HEK293 (cell line): ENCODE results near the gene RBPJ.
A peak's percentile ranks its signal among the peaks of the same experiment; 100 is the strongest.

Experiments used
- CTCF ChIA-PET: fragments of 350-600 bp; formaldehyde crosslinking; extraction: SDS; loops from one replicate; lab custom pipeline; 2021; ENCODE audit warnings: antibody characterized with exemption; lab: Yijun Ruan, JAX
- POLR2A ChIA-PET: fragments of 300-600 bp; formaldehyde crosslinking; extraction: SDS; loops from one replicate; lab custom pipeline; 2020; ENCODE audit warnings: antibody characterized with exemption, inconsistent platforms; lab: Yijun Ruan, JAX
- H3K27ac ChIP-seq: fragments of 200-500 bp; sonication (Bioruptor generic); 2 replicates; pipeline ENCODE4 v1.5.1; 2014; ENCODE audit warnings: low read depth, low read length, control low read depth, inconsistent platforms; ENCODE audit errors: extremely low read depth
- H3K36me3 ChIP-seq, 2 experiments: fragments of 200-500 bp in 1 of 2; sonication (Bioruptor generic) in 1 of 2; 1 replicate in 1 of 2; 2 replicates in 1 of 2; pipeline ENCODE4 v1.5.1; 2014 to 2017; ENCODE audit warnings: inconsistent platforms in 2 of 2, low read length in 2 of 2; ENCODE audit not compliant: control insufficient read depth in 2 of 2, insufficient read depth in 1 of 2
- H3K4me1 ChIP-seq: fragments of 200-500 bp; sonication (Bioruptor generic); 2 replicates; pipeline ENCODE4 v1.5.1; 2014; ENCODE audit warnings: mild to moderate bottlenecking, low read length, inconsistent platforms; ENCODE audit not compliant: control insufficient read depth, insufficient read depth
- H3K4me3 ChIP-seq: 2 replicates; pipeline ENCODE4 v1.5.1; 2011; ENCODE audit warnings: low read depth, mild to moderate bottlenecking, control low read depth, low read length, moderate library complexity
- H3K9me3 ChIP-seq: fragments of 200-500 bp; sonication (Bioruptor generic); 2 replicates; pipeline ENCODE4 v1.5.1; 2014; ENCODE audit warnings: low read depth, low read length, inconsistent platforms; ENCODE audit not compliant: control insufficient read depth, insufficient read depth
- GLIS1 ChIP-seq: fragments of 450-650 bp; formaldehyde crosslinking; IDR thresholded peaks from 2 replicates; pipeline ENCODE4 v1.5.1; 2016; ENCODE audit warnings: missing biosample characterization, missing genetic modification characterization
- GLIS2 ChIP-seq: fragments of 450-650 bp; formaldehyde crosslinking; IDR thresholded peaks from 2 replicates; pipeline ENCODE4 v1.5.1; 2016; ENCODE audit warnings: missing biosample characterization, missing genetic modification characterization
- HOXA7 ChIP-seq: sonication (generic); formaldehyde crosslinking; IDR thresholded peaks from 2 replicates; pipeline ENCODE4 v1.8.1; 2022; ENCODE audit warnings: missing genetic modification reagents, borderline replicate concordance
- OSR2 ChIP-seq: fragments of 450-650 bp; formaldehyde crosslinking; IDR thresholded peaks from 2 replicates; pipeline ENCODE4 v1.5.1; 2016; ENCODE audit warnings: missing biosample characterization, missing genetic modification characterization
- SP7 ChIP-seq: fragments of 450-650 bp; formaldehyde crosslinking; IDR thresholded peaks from 2 replicates; pipeline ENCODE4 v1.5.1; 2016; ENCODE audit warnings: missing biosample characterization, missing genetic modification characterization
- TCF7L2 ChIP-seq: IDR thresholded peaks from 2 replicates; pipeline ENCODE4 v1.6.1; 2011; ENCODE audit warnings: low read depth, mild to moderate bottlenecking, inconsistent platforms, low read length, moderate library complexity, borderline replicate concordance
- ZBTB17 ChIP-seq: fragments of 450-650 bp; formaldehyde crosslinking; IDR thresholded peaks from 2 replicates; pipeline ENCODE4 v1.5.1; 2016; ENCODE audit warnings: missing biosample characterization, missing genetic modification characterization
- ZBTB48 ChIP-seq: fragments of 450-650 bp; formaldehyde crosslinking; IDR thresholded peaks from 2 replicates; pipeline ENCODE4 v1.5.1; 2016; ENCODE audit warnings: missing biosample characterization, missing genetic modification characterization
- ZFHX2 ChIP-seq: fragments of 450-650 bp; formaldehyde crosslinking; conservative IDR thresholded peaks from 2 replicates; pipeline ENCODE4 v1.5.1; 2016; ENCODE audit warnings: missing biosample characterization, missing genetic modification characterization
- ZIC2 ChIP-seq: fragments of 450-650 bp; formaldehyde crosslinking; IDR thresholded peaks from 2 replicates; pipeline ENCODE4 v1.5.1; 2016; ENCODE audit warnings: missing biosample characterization, missing genetic modification characterization
- ZNF121 ChIP-seq: fragments of 450-650 bp; formaldehyde crosslinking; IDR thresholded peaks from 2 replicates; pipeline ENCODE4 v1.5.1; 2016; ENCODE audit warnings: missing biosample characterization, missing genetic modification characterization
- ZNF433 ChIP-seq: fragments of 450-650 bp; formaldehyde crosslinking; IDR thresholded peaks from 2 replicates; pipeline ENCODE4 v1.5.1; 2016; ENCODE audit warnings: missing biosample characterization, missing genetic modification characterization, low read depth
- ZNF549 ChIP-seq: fragments of 450-650 bp; IDR thresholded peaks from 2 replicates; pipeline ENCODE4 v1.5.1; 2018; ENCODE audit warnings: missing biosample characterization, missing genetic modification characterization, mild to moderate bottlenecking, inconsistent platforms, moderate library complexity
- ZNF585B ChIP-seq: fragments of 450-650 bp; formaldehyde crosslinking; IDR thresholded peaks from 2 replicates; pipeline ENCODE4 v1.5.1; 2016; ENCODE audit warnings: missing biosample characterization, missing genetic modification characterization
- ZNF658 ChIP-seq: fragments of 450-650 bp; formaldehyde crosslinking; IDR thresholded peaks from 2 replicates; pipeline ENCODE4; 2016; ENCODE audit warnings: missing biosample characterization, missing genetic modification characterization
- ZNF830 ChIP-seq: fragments of 450-650 bp; IDR thresholded peaks from 2 replicates; pipeline ENCODE4 v1.5.0; 2018; ENCODE audit warnings: missing biosample characterization, missing genetic modification characterization, low read depth, mild to moderate bottlenecking, moderate library complexity
- ZSCAN30 ChIP-seq: fragments of 450-650 bp; IDR thresholded peaks from 2 replicates; pipeline ENCODE4 v1.5.1; 2018; ENCODE audit warnings: missing biosample characterization, mild to moderate bottlenecking, missing genetic modification characterization, moderate library complexity
- TF ChIP-seq, protein P1 (sequence below): fragments of 450-650 bp; formaldehyde crosslinking; IDR thresholded peaks from 2 replicates; pipeline ENCODE4 v1.5.1; 2017; ENCODE audit warnings: missing biosample characterization, missing genetic modification characterization
- TF ChIP-seq, protein P2 (sequence below): fragments of 450-650 bp; IDR thresholded peaks from 2 replicates; pipeline ENCODE4 v1.5.1; 2018; ENCODE audit warnings: missing biosample characterization, missing genetic modification characterization
- TF ChIP-seq, protein P3 (sequence below): fragments of 450-650 bp; formaldehyde crosslinking; IDR thresholded peaks from 2 replicates; pipeline ENCODE4 v1.5.1; 2017; ENCODE audit warnings: missing biosample characterization, missing genetic modification characterization
- TF ChIP-seq, protein P4 (sequence below): fragments of 450-650 bp; formaldehyde crosslinking; IDR thresholded peaks from 2 replicates; pipeline ENCODE4 v1.5.1; 2016; ENCODE audit warnings: missing biosample characterization, missing genetic modification characterization
- TF ChIP-seq, protein P5 (sequence below): fragments of 450-650 bp; IDR thresholded peaks from 2 replicates; pipeline ENCODE4 v1.5.1; 2018; ENCODE audit warnings: missing biosample characterization, mild to moderate bottlenecking, missing genetic modification characterization
- TF ChIP-seq, protein P6 (sequence below): fragments of 450-650 bp; formaldehyde crosslinking; IDR thresholded peaks from 2 replicates; pipeline ENCODE4 v1.5.1; 2016; ENCODE audit warnings: missing biosample characterization, missing genetic modification characterization, borderline replicate concordance
- TF ChIP-seq, protein P7 (sequence below): fragments of 450-650 bp; formaldehyde crosslinking; IDR thresholded peaks from 2 replicates; pipeline ENCODE4; 2016; ENCODE audit warnings: missing biosample characterization, missing genetic modification characterization
- TF ChIP-seq, protein P8 (sequence below): fragments of 450-650 bp; formaldehyde crosslinking; IDR thresholded peaks from 2 replicates; pipeline ENCODE4 v1.5.1; 2016; ENCODE audit warnings: missing biosample characterization, missing genetic modification characterization

The RBPJ gene

DNA sequence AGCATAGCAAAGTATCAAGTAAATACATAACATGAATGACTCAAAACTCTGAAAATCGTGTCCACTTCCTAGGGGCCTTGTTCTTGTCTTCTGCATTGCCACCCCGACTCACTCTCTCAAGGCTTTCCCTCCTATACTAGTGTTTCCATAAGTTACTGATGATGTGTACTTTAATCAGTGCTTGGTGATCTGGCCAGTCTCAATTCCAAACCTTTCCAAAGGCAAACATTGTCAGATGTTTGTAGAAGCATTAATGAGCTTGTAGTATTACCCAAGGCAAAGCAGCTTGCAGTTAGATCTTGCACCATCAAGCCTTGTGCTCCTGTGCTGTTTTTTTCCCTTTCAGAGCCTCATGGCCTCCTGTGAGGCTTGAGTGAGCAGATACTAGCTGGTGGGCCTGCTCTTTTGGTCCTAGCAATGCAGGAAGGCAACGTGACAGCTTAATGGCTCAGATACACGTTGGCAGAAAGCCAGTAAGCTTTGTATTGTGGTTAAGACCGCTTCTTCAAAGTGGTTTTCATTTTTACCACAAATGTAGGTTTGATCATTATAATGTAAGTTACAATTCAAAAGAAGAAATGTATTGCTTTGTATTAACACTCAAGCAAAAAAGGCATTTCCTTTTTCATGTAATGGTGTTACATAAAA, 51.8 kb downstream of the RBPJ start (continued):
- TF ChIP-seq OSR2 (tag by site-specific recombination), result 0 out of 2 replicates have a peak, but pooled peaks have one; percentile 13
- TF ChIP-seq, protein P1, sequence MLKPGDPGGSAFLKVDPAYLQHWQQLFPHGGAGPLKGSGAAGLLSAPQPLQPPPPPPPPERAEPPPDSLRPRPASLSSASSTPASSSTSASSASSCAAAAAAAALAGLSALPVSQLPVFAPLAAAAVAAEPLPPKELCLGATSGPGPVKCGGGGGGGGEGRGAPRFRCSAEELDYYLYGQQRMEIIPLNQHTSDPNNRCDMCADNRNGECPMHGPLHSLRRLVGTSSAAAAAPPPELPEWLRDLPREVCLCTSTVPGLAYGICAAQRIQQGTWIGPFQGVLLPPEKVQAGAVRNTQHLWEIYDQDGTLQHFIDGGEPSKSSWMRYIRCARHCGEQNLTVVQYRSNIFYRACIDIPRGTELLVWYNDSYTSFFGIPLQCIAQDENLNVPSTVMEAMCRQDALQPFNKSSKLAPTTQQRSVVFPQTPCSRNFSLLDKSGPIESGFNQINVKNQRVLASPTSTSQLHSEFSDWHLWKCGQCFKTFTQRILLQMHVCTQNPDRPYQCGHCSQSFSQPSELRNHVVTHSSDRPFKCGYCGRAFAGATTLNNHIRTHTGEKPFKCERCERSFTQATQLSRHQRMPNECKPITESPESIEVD (tag by site-specific recombination), result 0 out of 2 replicates have a peak, but pooled peaks have one; percentile 60
- TF ChIP-seq ZSCAN30, result no peak
- peak; percentile 25; the same call in 1 of the 2 replicates for TF ChIP-seq ZIC2 (tag by site-specific recombination)
- no peak for TF ChIP-seq ZBTB48
- TF ChIP-seq GLIS1 (tag by site-specific recombination), result peak; percentile 42; the same call in 1 of the 2 replicates
- peak; percentile 70 for TF ChIP-seq ZBTB17
- TF ChIP-seq, protein P2, sequence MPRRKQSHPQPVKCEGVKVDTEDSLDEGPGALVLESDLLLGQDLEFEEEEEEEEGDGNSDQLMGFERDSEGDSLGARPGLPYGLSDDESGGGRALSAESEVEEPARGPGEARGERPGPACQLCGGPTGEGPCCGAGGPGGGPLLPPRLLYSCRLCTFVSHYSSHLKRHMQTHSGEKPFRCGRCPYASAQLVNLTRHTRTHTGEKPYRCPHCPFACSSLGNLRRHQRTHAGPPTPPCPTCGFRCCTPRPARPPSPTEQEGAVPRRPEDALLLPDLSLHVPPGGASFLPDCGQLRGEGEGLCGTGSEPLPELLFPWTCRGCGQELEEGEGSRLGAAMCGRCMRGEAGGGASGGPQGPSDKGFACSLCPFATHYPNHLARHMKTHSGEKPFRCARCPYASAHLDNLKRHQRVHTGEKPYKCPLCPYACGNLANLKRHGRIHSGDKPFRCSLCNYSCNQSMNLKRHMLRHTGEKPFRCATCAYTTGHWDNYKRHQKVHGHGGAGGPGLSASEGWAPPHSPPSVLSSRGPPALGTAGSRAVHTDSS (tag by site-specific recombination), result no peak
- TF ChIP-seq, protein P3, sequence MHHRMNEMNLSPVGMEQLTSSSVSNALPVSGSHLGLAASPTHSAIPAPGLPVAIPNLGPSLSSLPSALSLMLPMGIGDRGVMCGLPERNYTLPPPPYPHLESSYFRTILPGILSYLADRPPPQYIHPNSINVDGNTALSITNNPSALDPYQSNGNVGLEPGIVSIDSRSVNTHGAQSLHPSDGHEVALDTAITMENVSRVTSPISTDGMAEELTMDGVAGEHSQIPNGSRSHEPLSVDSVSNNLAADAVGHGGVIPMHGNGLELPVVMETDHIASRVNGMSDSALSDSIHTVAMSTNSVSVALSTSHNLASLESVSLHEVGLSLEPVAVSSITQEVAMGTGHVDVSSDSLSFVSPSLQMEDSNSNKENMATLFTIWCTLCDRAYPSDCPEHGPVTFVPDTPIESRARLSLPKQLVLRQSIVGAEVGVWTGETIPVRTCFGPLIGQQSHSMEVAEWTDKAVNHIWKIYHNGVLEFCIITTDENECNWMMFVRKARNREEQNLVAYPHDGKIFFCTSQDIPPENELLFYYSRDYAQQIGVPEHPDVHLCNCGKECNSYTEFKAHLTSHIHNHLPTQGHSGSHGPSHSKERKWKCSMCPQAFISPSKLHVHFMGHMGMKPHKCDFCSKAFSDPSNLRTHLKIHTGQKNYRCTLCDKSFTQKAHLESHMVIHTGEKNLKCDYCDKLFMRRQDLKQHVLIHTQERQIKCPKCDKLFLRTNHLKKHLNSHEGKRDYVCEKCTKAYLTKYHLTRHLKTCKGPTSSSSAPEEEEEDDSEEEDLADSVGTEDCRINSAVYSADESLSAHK (tag by site-specific recombination), result no peak
- TF ChIP-seq TCF7L2, result no peak; the same call in 1 of the 2 replicates
- TF ChIP-seq HOXA7 (CRISPR knock-in tag), result no peak
- TF ChIP-seq ZNF585B (tag by site-specific recombination), result no peak
- no peak for TF ChIP-seq ZNF121 (tag by site-specific recombination)
- TF ChIP-seq, protein P4, sequence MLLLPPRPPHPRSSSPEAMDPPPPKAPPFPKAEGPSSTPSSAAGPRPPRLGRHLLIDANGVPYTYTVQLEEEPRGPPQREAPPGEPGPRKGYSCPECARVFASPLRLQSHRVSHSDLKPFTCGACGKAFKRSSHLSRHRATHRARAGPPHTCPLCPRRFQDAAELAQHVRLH, result no peak
- TF ChIP-seq, protein P5, sequence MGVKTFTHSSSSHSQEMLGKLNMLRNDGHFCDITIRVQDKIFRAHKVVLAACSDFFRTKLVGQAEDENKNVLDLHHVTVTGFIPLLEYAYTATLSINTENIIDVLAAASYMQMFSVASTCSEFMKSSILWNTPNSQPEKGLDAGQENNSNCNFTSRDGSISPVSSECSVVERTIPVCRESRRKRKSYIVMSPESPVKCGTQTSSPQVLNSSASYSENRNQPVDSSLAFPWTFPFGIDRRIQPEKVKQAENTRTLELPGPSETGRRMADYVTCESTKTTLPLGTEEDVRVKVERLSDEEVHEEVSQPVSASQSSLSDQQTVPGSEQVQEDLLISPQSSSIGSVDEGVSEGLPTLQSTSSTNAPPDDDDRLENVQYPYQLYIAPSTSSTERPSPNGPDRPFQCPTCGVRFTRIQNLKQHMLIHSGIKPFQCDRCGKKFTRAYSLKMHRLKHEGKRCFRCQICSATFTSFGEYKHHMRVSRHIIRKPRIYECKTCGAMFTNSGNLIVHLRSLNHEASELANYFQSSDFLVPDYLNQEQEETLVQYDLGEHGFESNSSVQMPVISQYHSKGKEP (tag by site-specific recombination), result 0 out of 2 replicates have a peak, but pooled peaks have one; percentile 10
- TF ChIP-seq, protein P6, sequence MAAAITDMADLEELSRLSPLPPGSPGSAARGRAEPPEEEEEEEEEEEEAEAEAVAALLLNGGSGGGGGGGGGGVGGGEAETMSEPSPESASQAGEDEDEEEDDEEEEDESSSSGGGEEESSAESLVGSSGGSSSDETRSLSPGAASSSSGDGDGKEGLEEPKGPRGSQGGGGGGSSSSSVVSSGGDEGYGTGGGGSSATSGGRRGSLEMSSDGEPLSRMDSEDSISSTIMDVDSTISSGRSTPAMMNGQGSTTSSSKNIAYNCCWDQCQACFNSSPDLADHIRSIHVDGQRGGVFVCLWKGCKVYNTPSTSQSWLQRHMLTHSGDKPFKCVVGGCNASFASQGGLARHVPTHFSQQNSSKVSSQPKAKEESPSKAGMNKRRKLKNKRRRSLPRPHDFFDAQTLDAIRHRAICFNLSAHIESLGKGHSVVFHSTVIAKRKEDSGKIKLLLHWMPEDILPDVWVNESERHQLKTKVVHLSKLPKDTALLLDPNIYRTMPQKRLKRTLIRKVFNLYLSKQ, result no peak

DNA sequence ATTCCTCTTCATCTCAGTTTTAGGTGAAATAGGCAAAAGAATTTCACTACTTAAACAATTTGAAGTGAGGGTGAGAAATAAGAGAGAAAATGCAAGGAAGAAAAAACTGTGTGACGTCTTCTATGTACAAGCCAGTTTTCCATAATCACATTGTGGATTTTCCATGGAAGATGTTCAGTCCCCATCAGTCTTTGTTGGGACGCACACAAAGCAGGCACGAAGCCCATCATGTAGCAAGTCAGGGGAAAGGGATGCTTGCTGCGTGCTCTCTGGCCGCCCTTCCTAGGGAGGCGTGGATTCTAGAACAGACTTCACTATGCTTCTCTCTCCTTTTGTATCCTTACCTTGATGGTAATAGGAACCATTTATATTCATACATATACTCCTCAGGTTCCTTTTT, 54.7 kb downstream of the RBPJ start:
- no peaks in the 10 kb centered on the region for H3K9me3 ChIP-seq
- ChIA-PET POLR2A (no interaction called here), CTCF (interaction anchor here (0.6 to 1.2 kb wide), 3 partner anchors 29 to 47 kb away, joined by 3 to 5 read pairs (median 3); no protein-coding TSS in a partner anchor)
- H3K36me3 ChIP-seq, result no peaks in the 10 kb centered on the region
- peaks cover 10% of the 10 kb centered on the region for H3K4me1 ChIP-seq
- no peak overlapping the region for H3K4me3 ChIP-seq
- no peak overlapping the region for H3K27ac ChIP-seq
- TF ChIP-seq ZNF658 (no peak), ZBTB48 (no peak), ZNF830 (tag by site-specific recombination) (no peak), ZNF433 (tag by site-specific recombination) (no peak), GLIS2 (tag by site-specific recombination) (no peak), ZNF549 (tag by site-specific recombination) (no peak), ZIC2 (tag by site-specific recombination) (no peak), ZFHX2 (no peak), SP7 (tag by site-specific recombination) (no peak)
- TF ChIP-seq, protein P7, sequence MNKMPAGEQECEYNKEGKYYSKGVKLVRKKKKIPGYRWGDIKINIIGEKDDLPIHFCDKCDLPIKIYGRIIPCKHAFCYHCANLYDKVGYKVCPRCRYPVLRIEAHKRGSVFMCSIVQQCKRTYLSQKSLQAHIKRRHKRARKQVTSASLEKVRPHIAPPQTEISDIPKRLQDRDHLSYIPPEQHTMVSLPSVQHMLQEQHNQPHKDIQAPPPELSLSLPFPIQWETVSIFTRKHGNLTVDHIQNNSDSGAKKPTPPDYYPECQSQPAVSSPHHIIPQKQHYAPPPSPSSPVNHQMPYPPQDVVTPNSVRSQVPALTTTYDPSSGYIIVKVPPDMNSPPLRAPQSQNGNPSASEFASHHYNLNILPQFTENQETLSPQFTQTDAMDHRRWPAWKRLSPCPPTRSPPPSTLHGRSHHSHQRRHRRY (tag by site-specific recombination), result no peak
- TF ChIP-seq, protein P8, sequence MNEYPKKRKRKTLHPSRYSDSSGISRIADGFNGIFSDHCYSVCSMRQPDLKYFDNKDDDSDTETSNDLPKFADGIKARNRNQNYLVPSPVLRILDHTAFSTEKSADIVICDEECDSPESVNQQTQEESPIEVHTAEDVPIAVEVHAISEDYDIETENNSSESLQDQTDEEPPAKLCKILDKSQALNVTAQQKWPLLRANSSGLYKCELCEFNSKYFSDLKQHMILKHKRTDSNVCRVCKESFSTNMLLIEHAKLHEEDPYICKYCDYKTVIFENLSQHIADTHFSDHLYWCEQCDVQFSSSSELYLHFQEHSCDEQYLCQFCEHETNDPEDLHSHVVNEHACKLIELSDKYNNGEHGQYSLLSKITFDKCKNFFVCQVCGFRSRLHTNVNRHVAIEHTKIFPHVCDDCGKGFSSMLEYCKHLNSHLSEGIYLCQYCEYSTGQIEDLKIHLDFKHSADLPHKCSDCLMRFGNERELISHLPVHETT (tag by site-specific recombination), result no peak
